Prostate gland (tissue), 2 donors: Measurements from ENCODE around the gene KCNIP3.

Experiments
- CTCF ChIP-seq, 4 experiments: fragments of 200-600 bp in 2 of 4; fragments of 450-650 bp in 2 of 4; sonication (generic) in 2 of 4; IDR thresholded peaks; 1 replicate in 3 of 4; 2 replicates in 1 of 4; pipeline ENCODE4 v1.5.1; 2016 to 2019; ENCODE audit warnings: antibody characterized with exemption in 4 of 4, mild to moderate bottlenecking in 2 of 4, moderate library complexity in 2 of 4
- POLR2A ChIP-seq: fragments of 450-650 bp; IDR thresholded peaks from one replicate; pipeline ENCODE4 v1.6.1; 2016; ENCODE audit warnings: antibody characterized with exemption, mild to moderate bottlenecking
- POLR2AphosphoS5 ChIP-seq: sonication (generic); formaldehyde crosslinking; IDR thresholded peaks from one replicate; pipeline ENCODE4 v1.6.1; 2017; ENCODE audit warnings: antibody characterized with exemption

GRCh38 chr2:95350368-95350767 lies 53.2 kb downstream of the KCNIP3 start:
- TF ChIP-seq CTCF (IDR thresholded peaks at IDR 0.05) (no peak), POLR2A (no peak), POLR2AphosphoS5 (no peak)
